Hepatocyte (in vitro differentiated cells): ENCODE measurements around the gene TLL2. TPM values are rescaled to one million over a fixed set of nuclear protein-coding genes. Genes with fewer than 3 reads are reported as not detected.
A peak's percentile ranks its signal among the peaks of the same experiment; 100 is the strongest.

Source experiments
- DNase-seq: peaks from one replicate; pipeline ENCODE4 v3.0.0-alpha.2; 2016; ENCODE audit warnings: low spot score
- H2AFZ ChIP-seq: fragments of 200-600 bp; sonication (generic); 2 replicates; pipeline ENCODE4 v1.6.0; 2016; ENCODE audit warnings: antibody characterized with exemption, mild to moderate bottlenecking
- H3K27ac ChIP-seq: fragments of 200-600 bp; sonication (generic); 2 replicates; pipeline ENCODE4 v1.5.1; 2016; ENCODE audit warnings: mild to moderate bottlenecking
- H3K27me3 ChIP-seq: fragments of 200-600 bp; sonication (generic); 2 replicates; pipeline ENCODE4 v1.6.1; 2016
- H3K36me3 ChIP-seq: fragments of 200-600 bp; sonication (generic); replicated peaks from 2 replicates; pipeline ENCODE4 v1.5.1; 2016; ENCODE audit warnings: low read depth; ENCODE audit not compliant: insufficient read depth
- H3K4me1 ChIP-seq: fragments of 200-600 bp; sonication (generic); 2 replicates; pipeline ENCODE4 v1.5.1; 2016; ENCODE audit warnings: mild to moderate bottlenecking, moderate library complexity; ENCODE audit not compliant: insufficient read depth
- H3K4me2 ChIP-seq: fragments of 200-600 bp; sonication (generic); 2 replicates; pipeline ENCODE4 v1.6.0; 2016
- H3K4me3 ChIP-seq: fragments of 200-600 bp; sonication (generic); 2 replicates; pipeline ENCODE4 v1.5.1; 2016; ENCODE audit warnings: mild to moderate bottlenecking
- H3K79me2 ChIP-seq: fragments of 200-600 bp; sonication (generic); 2 replicates; pipeline ENCODE4 v1.6.0; 2017; ENCODE audit warnings: mild to moderate bottlenecking
- H3K9me2 ChIP-seq: fragments of 200-600 bp; sonication (generic); replicated peaks from 2 replicates; pipeline ENCODE4 v1.6.0; 2017; ENCODE audit warnings: mild to moderate bottlenecking; ENCODE audit not compliant: insufficient read depth
- H3K9me3 ChIP-seq: fragments of 200-600 bp; sonication (generic); 2 replicates; pipeline ENCODE4 v1.5.1; 2016; ENCODE audit warnings: low read depth, mild to moderate bottlenecking
- H4K20me1 ChIP-seq: fragments of 200-600 bp; sonication (generic); 2 replicates; pipeline ENCODE4 v1.6.0; 2016; ENCODE audit warnings: mild to moderate bottlenecking; ENCODE audit not compliant: insufficient read depth, poor library complexity, severe bottlenecking
- CTCF ChIP-seq: fragments of 200-600 bp; sonication (generic); IDR thresholded peaks from 2 replicates; pipeline ENCODE4 v1.5.1; 2016; ENCODE audit warnings: antibody characterized with exemption, mild to moderate bottlenecking; ENCODE audit not compliant: poor library complexity
- EZH2 ChIP-seq: fragments of 200-600 bp; sonication (generic); IDR thresholded peaks from 2 replicates; pipeline ENCODE4 v1.6.1; 2016; ENCODE audit warnings: antibody characterized with exemption, mild to moderate bottlenecking, borderline replicate concordance
- EZH2phosphoT487 ChIP-seq: fragments of 200-600 bp; sonication (generic); IDR thresholded peaks from one replicate; pipeline ENCODE4 v1.6.1; 2018; ENCODE audit warnings: antibody characterized with exemption, mild to moderate bottlenecking, low read depth, moderate library complexity; ENCODE audit not compliant: unreplicated experiment, severe bottlenecking
- WGBS: methylation state at CpG from one replicate; pipeline ENCODE4 v1.1.6; 2016; ENCODE audit warnings: low lambda C conversion rate; ENCODE audit errors: missing lambda C conversion rate; 5-methylcytosine and 5-hydroxymethylcytosine counted together
- polyA plus RNA-seq: library from polyadenylated mRNA; unstranded; fragments of >200 nt; fragmentation: Nextera tagmentation; extraction: Ambion mirVana; gene quantifications from 2 replicates; pipeline ENCODE4 v1.2.1, GENCODE V29; 2016
- total RNA-seq: library from RNA; depleted of rRNA; stranded (reverse); fragments of >200 nt; gene quantifications from 2 replicates; pipeline ENCODE4 v1.2.3, GENCODE V29; 2014

TLL2 gene
- total and polyA plus RNA-seq, 2 experiments from 2014 or later: 0.50 to 0.76 TPM

- no peaks in the 10 kb centered on the region for H4K20me1 ChIP-seq
- H3K4me2 ChIP-seq: peak overlapping the region; percentile 76
- WGBS: 11% methylated on average over 35 of the region's 36 CpGs
- H3K27ac ChIP-seq: no peak overlapping the region
- peak; percentile 95 for DNase-seq
- H2AFZ ChIP-seq: peak overlapping the region; percentile 6
- no peaks in the 10 kb centered on the region for H3K79me2 ChIP-seq
- H3K4me1 ChIP-seq: no peaks in the 10 kb centered on the region
- TF ChIP-seq CTCF: peak; percentile 98
- no peak for TF ChIP-seq EZH2
- TF ChIP-seq EZH2phosphoT487: no peak
- H3K36me3 ChIP-seq: no peaks in the 10 kb centered on the region
- no peaks in the 10 kb centered on the region for H3K9me3 ChIP-seq
- no peaks in the 10 kb centered on the region for H3K27me3 ChIP-seq
- H3K4me3 ChIP-seq: no peak overlapping the region
- H3K9me2 ChIP-seq: no peaks in the 10 kb centered on the region
Measured at GRCh38 chr10:96374985-96375830, 138.5 kb downstream of the TLL2 start.

- Histone ChIP-seq H4K20me1 (no peaks in the 10 kb centered on the region), H3K4me1 (no peaks in the 10 kb centered on the region), H3K4me3 (no peak overlapping the region), H3K27me3 (no peaks in the 10 kb centered on the region), H2AFZ (peak overlapping the region; percentile 6), H3K79me2 (no peaks in the 10 kb centered on the region), H3K9me2 (no peaks in the 10 kb centered on the region), H3K27ac (no peak overlapping the region), H3K4me2 (peak overlapping the region; percentile 76), H3K36me3 (no peaks in the 10 kb centered on the region), H3K9me3 (no peaks in the 10 kb centered on the region)
- 28% methylated on average over 8 of the region's 9 CpGs for WGBS
- TF ChIP-seq EZH2phosphoT487: no peak
- DNase-seq: no peak
Measured at GRCh38 chr10:96374639-96374984, 139.1 kb downstream of the TLL2 start.

GRCh38 chr10:96374004-96374403 is 139.7 kb downstream of the TLL2 start:
- no peak for DNase-seq
- Histone ChIP-seq H3K27me3 (no peaks in the 10 kb centered on the region), H3K9me2 (no peaks in the 10 kb centered on the region), H4K20me1 (no peaks in the 10 kb centered on the region), H3K27ac (no peak overlapping the region), H3K4me1 (no peaks in the 10 kb centered on the region), H3K79me2 (no peaks in the 10 kb centered on the region), H2AFZ (no peak overlapping the region), H3K36me3 (no peaks in the 10 kb centered on the region), H3K4me2 (no peak overlapping the region), H3K9me3 (no peaks in the 10 kb centered on the region), H3K4me3 (no peak overlapping the region)
- TF ChIP-seq EZH2 (no peak), CTCF (no peak), EZH2phosphoT487 (no peak)
- WGBS: 93% methylated on average over 5 of the region's 5 CpGs

GRCh38 chr10:96371356-96371755 is 142.4 kb downstream of the TLL2 start:
- H3K9me3 ChIP-seq: no peaks in the 10 kb centered on the region
- H3K4me1 ChIP-seq: no peaks in the 10 kb centered on the region
- H4K20me1 ChIP-seq: no peaks in the 10 kb centered on the region
- H3K4me3 ChIP-seq: no peak overlapping the region
- no peaks in the 10 kb centered on the region for H3K27me3 ChIP-seq
- no peak for DNase-seq
- H3K79me2 ChIP-seq: no peaks in the 10 kb centered on the region
- no peaks in the 10 kb centered on the region for H3K36me3 ChIP-seq
- no peak for TF ChIP-seq EZH2phosphoT487
- no peak for TF ChIP-seq CTCF
- TF ChIP-seq EZH2: no peak
- no peaks in the 10 kb centered on the region for H3K9me2 ChIP-seq
- H3K4me2 ChIP-seq: no peak overlapping the region
- no peak overlapping the region for H3K27ac ChIP-seq
- no peak overlapping the region for H2AFZ ChIP-seq
- WGBS: 74% methylated on average over 11 of the region's 11 CpGs
